OCI-LY7 (cell line): Measurements from ENCODE around the gene DDN. TPM values are rescaled to one million over a fixed set of nuclear protein-coding genes. Genes with fewer than 3 reads are reported as not detected.

ENCODE experiments used
- BruUV-seq: library from RNA; stranded (reverse); fragments of 400-500 nt; replicated peaks from 2 replicates; lab custom pipeline; 2021; lab: Mats Ljungman, UMichigan
- CTCF ChIA-PET: fragments of 300-600 bp; sonication (Branson Sonifier 250); formaldehyde crosslinking; loops from one replicate; lab custom pipeline; 2022; ENCODE audit warnings: antibody characterized with exemption; ENCODE audit not compliant: unreplicated experiment; lab: Charles Lee
- POLR2A ChIA-PET: fragments of 300-600 bp; sonication (Branson Sonifier 250); formaldehyde crosslinking; loops from one replicate; lab custom pipeline; 2022; ENCODE audit warnings: antibody characterized with exemption; lab: Charles Lee
- DNase-seq: peaks from one replicate; pipeline ENCODE4 v3.0.0-alpha.2; 2015; ENCODE audit warnings: low spot score
- H2AFZ ChIP-seq: fragments of 200-600 bp; sonication (generic), shearing (Covaris generic); 2 replicates; pipeline ENCODE4 v1.6.1; 2014; ENCODE audit warnings: mild to moderate bottlenecking, antibody characterized with exemption, low read length, moderate library complexity
- H3K27ac ChIP-seq: fragments of 200-600 bp; sonication (generic); 2 replicates; pipeline ENCODE4 v1.5.1; 2014; ENCODE audit warnings: mixed run types, low read depth, mild to moderate bottlenecking, moderate library complexity, low read length, inconsistent platforms; ENCODE audit not compliant: poor library complexity, severe bottlenecking
- H3K36me3 ChIP-seq: fragments of 200-600 bp; sonication (generic); 2 replicates; pipeline ENCODE4 v1.6.1; 2014; ENCODE audit warnings: mild to moderate bottlenecking, antibody characterized with exemption, low read length, moderate library complexity, mixed read lengths; ENCODE audit not compliant: insufficient read depth
- H3K4me1 ChIP-seq: fragments of 200-600 bp; sonication (generic); 2 replicates; pipeline ENCODE4 v1.5.1; 2014; ENCODE audit warnings: mild to moderate bottlenecking, low read length; ENCODE audit not compliant: insufficient read depth, poor library complexity, severe bottlenecking
- H3K4me2 ChIP-seq: fragments of 200-600 bp; sonication (generic); 2 replicates; pipeline ENCODE4 v1.6.1; 2014; ENCODE audit warnings: mild to moderate bottlenecking, low read length
- H3K4me3 ChIP-seq: fragments of 200-600 bp; sonication (generic); 2 replicates; pipeline ENCODE4 v1.5.1; 2014; ENCODE audit warnings: mild to moderate bottlenecking, low read depth, low read length; ENCODE audit not compliant: poor library complexity, severe bottlenecking
- H3K79me2 ChIP-seq: fragments of 200-600 bp; sonication (generic); 2 replicates; pipeline ENCODE4 v1.6.1; 2016; ENCODE audit warnings: low read depth, mild to moderate bottlenecking, low read length, moderate library complexity, mixed read lengths; ENCODE audit not compliant: insufficient read depth
- H3K9me2 ChIP-seq: fragments of 200-600 bp; sonication (generic); 2 replicates; pipeline ENCODE4 v1.6.1; 2016; ENCODE audit warnings: mild to moderate bottlenecking, low read length, mixed read lengths; ENCODE audit not compliant: insufficient read depth
- H3K9me3 ChIP-seq: fragments of 200-600 bp; sonication (generic); 2 replicates; pipeline ENCODE4 v1.6.1; 2014; ENCODE audit warnings: mild to moderate bottlenecking, mixed run types, low read length, mixed read lengths
- H4K20me1 ChIP-seq: fragments of 200-600 bp; sonication (generic); 2 replicates; pipeline ENCODE4 v1.6.1; 2014; ENCODE audit warnings: mild to moderate bottlenecking, antibody characterized with exemption, low read length, moderate library complexity, mixed read lengths; ENCODE audit not compliant: insufficient read depth
- CTCF ChIP-seq: fragments of 200-600 bp; sonication (generic); conservative IDR thresholded peaks from 2 replicates; pipeline ENCODE4 v1.5.1; 2014; ENCODE audit warnings: mild to moderate bottlenecking, antibody characterized with exemption, low read length, moderate library complexity, mixed read lengths
- EZH2phosphoT487 ChIP-seq: fragments of 200-600 bp; sonication (generic); IDR thresholded peaks from 2 replicates; pipeline ENCODE4 v1.6.1; 2018; ENCODE audit warnings: low read depth, borderline replicate concordance, mild to moderate bottlenecking, mixed run types, antibody characterized with exemption, low read length, moderate library complexity, mixed read lengths
- intact Hi-C: fragments of 100-400 bp; cut with micrococcal nuclease; formaldehyde crosslinking; loops from one replicate; pipeline ENCODE4 v1.10.0; 2022; ENCODE audit not compliant: unreplicated experiment
- total RNA-seq, 2 experiments: library from RNA; depleted of rRNA in 1 of 2; stranded (reverse); fragments of >200 nt in 1 of 2; shearing (Covaris generic) in 1 of 2; gene quantifications; 2 replicates each; pipeline ENCODE4 v1.2.3, GENCODE V29; 2014 to 2022

The DDN gene
- total RNA-seq, 2 experiments from 2014 or later, result 0.13 TPM; not detected in 1

- Histone ChIP-seq H3K36me3 (no peaks in the 10 kb centered on the region), H3K9me2 (no peaks in the 10 kb centered on the region), H4K20me1 (no peaks in the 10 kb centered on the region), H3K27ac (no peak overlapping the region), H3K79me2 (no peaks in the 10 kb centered on the region), H3K4me3 (no peak overlapping the region), H2AFZ (no peak overlapping the region), H3K4me2 (no peak overlapping the region), H3K4me1 (peaks cover 9% of the 10 kb centered on the region), H3K9me3 (no peaks in the 10 kb centered on the region)
- intact Hi-C loops, result no loop called here
- BruUV-seq, result no TSS peak
- TF ChIP-seq CTCF (no peak), EZH2phosphoT487 (no peak)
- CTCF ChIA-PET, result no interaction called here
- no peak for DNase-seq
- POLR2A ChIA-PET, result interaction anchor here (0.5 to 0.7 kb wide), 2 partner anchors 17 to 51 kb away, joined by 3 read pairs; no protein-coding TSS in a partner anchor
Observed at GRCh38 chr12:48985475-48985897, 13.7 kb downstream of the DDN start.

GRCh38 chr12:48982397-48983080 is 16.6 kb downstream of the DDN start:
- H3K27ac ChIP-seq, result no peak overlapping the region
- TF ChIP-seq EZH2phosphoT487, result no peak
- TF ChIP-seq CTCF, result no peak
- no peaks in the 10 kb centered on the region; the same call in 1 of the 2 replicates for H4K20me1 ChIP-seq
- no TSS peak for BruUV-seq
- intact Hi-C loops, result no loop called here
- no peaks in the 10 kb centered on the region for H3K9me3 ChIP-seq
- no peaks in the 10 kb centered on the region for H3K79me2 ChIP-seq
- ChIA-PET CTCF (no interaction called here), POLR2A (interaction anchor here (0.5 to 1.5 kb wide), 4 partner anchors 14 to 489 kb away, joined by 3 to 8 read pairs (median 4); partner anchors contain the start of gene DDN)
- H3K36me3 ChIP-seq, result no peaks in the 10 kb centered on the region
- H3K4me2 ChIP-seq, result no peak overlapping the region
- no peaks in the 10 kb centered on the region for H3K9me2 ChIP-seq
- no peak for DNase-seq
- H3K4me1 ChIP-seq, result peaks cover 14% of the 10 kb centered on the region
- no peak overlapping the region for H2AFZ ChIP-seq
- H3K4me3 ChIP-seq, result no peak overlapping the region

- Histone ChIP-seq H3K79me2 (no peaks in the 10 kb centered on the region), H2AFZ (no peak overlapping the region), H3K9me2 (no peaks in the 10 kb centered on the region), H3K4me3 (no peak overlapping the region), H3K4me1 (peaks cover 15% of the 10 kb centered on the region), H3K4me2 (no peak overlapping the region), H3K9me3 (no peaks in the 10 kb centered on the region), H4K20me1 (no peaks in the 10 kb centered on the region; the same call in 1 of the 2 replicates), H3K27ac (no peak overlapping the region), H3K36me3 (no peaks in the 10 kb centered on the region)
- no peak for TF ChIP-seq CTCF
- no peak for TF ChIP-seq EZH2phosphoT487
- no TSS peak for BruUV-seq
- DNase-seq, result no peak
- POLR2A ChIA-PET, result no interaction called here
- CTCF ChIA-PET, result no interaction called here
- intact Hi-C loops, result no loop called here
Observed at GRCh38 chr12:48981757-48982157, 17.4 kb downstream of the DDN start.
